ENCODE measurements around the gene EXT2.

GRCh38 chr11:44250421-44250820 is 154.9 kb downstream of the EXT2 start:
- TF ChIP-seq CTCF (IDR thresholded peaks at IDR 0.05; ENCODE audit: insufficient read depth, low read length) = no peak
- TF ChIP-seq POLR2AphosphoS5 (IDR thresholded peaks at IDR 0.05; ENCODE audit: low read depth) = no peak
- no peak for TF ChIP-seq REST (IDR thresholded peaks at IDR 0.05; ENCODE audit: insufficient replicate concordance, low read depth)
- no peak for TF ChIP-seq GABPA (IDR thresholded peaks at IDR 0.05; ENCODE audit: low read depth)

Measured in HL-60 (cell line).